MV-4-11 (cell line): ENCODE measurements around the gene SLC12A8.

Experiments used
- DNase-seq: peaks from one replicate; lab custom pipeline; 2025; lab: John Stamatoyannopoulos, UW

The SLC12A8 gene

GRCh38 chr3:125076464-125076863, 136.1 kb downstream of the SLC12A8 start:
- no peak for DNase-seq

DNA sequence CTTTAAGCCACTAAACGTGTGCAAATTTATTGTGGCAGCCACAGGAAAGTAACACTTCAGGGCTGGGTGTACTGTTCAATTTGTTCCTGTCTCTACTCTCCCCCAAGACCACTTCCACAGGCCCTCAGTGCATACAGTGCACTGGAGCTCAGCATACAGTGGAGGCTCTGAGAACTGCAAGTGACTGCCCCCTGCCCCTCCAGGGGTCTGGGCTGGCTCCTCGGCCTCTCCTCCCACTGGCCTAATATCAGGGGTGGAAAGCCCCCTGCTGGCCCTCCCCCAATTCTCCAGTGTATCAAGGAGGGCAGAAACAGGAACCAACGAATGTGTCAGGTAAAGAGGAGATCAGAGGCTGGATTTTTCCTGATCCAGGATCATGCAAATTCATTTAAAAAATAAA, 136.8 kb downstream of the SLC12A8 start:
- DNase-seq = no peak

GRCh38 chr3:125073390-125073905, 139.1 kb downstream of the SLC12A8 start:
- DNase-seq = no peak

DNA sequence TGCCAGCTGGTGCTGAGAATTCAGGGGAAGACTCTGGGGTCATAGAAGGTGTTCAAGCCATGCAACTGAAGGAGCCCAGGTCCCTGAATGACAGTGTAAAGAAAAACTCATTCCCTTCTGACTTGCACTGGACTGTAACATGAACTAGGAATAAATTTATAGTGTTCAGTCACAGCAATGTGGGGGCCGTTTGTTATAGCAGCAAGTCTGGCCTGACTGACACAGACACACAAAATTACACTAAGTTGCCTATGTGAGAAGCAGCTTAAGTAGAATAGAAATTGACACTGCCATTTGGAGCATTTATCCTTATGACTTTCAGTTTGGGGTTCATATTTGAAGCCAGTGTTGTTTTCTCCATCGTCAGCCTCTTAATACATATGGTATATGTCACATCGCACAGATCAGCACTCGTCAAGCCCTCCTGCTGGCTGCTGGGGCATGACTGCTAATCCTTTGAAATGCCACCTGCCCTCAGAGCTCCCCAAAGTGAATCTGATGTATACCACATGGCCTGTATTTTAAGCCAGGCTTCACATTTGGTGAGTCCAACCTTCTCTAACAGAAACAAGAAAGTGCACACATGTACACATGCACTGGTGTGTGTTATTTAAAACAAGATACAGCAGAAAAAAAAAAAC, 139.7 kb downstream of the SLC12A8 start:
- no peak for DNase-seq

GRCh38 chr3:125072301-125072700, 140.2 kb downstream of the SLC12A8 start:
- no peak for DNase-seq

- DNase-seq = no peak
These were observed 142.4 kb downstream of the SLC12A8 start for GRCh38 chr3:125069968-125070745.

- DNase-seq = peak; percentile 62
These were observed 143.1 kb downstream of the SLC12A8 start for GRCh38 chr3:125069452-125069851.

- no peak for DNase-seq
These were observed 144.3 kb downstream of the SLC12A8 start for GRCh38 chr3:125068265-125068664.

DNA sequence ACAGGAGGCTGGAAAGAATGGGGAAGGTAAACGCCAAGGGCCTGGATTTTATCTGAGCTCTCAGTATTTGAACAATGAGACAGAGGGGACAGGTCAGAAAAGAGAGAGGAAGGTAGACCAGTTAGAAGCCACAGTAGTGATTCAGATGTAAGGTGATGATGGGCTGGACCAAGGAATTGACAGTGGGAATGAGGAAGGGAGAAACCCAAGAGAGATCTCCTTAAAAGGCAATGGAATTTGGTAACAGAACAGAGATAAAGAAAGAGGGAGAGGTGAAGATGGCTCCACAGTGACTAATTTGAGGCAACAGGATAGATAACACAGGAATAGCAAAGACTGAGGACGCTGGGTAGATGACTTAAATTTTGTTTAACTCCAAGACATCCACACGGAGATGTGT, 145.3 kb downstream of the SLC12A8 start:
- DNase-seq = no peak

GRCh38 chr3:125062904-125063618, 149.5 kb downstream of the SLC12A8 start:
- DNase-seq = no peak

DNA sequence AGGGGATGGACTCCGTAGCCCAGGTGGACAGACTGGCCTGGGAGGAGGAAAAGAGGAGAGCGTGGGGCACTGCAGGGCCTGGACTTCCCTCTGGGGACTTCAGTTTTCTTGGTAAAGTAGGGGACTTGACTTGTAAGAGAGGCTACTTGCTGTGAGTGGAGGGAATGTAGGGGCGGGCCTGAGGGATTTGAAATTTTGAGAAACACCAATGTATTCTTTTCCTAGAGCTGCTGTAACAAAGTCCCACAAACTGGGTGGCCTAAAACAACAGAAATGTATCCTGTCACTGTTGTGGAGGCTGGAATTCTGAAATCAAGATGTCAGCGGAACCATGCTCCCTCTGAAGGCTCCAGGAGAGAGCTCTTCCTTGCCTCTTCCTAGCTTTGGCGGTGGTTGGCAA, 150.9 kb downstream of the SLC12A8 start:
- DNase-seq = no peak

DNA sequence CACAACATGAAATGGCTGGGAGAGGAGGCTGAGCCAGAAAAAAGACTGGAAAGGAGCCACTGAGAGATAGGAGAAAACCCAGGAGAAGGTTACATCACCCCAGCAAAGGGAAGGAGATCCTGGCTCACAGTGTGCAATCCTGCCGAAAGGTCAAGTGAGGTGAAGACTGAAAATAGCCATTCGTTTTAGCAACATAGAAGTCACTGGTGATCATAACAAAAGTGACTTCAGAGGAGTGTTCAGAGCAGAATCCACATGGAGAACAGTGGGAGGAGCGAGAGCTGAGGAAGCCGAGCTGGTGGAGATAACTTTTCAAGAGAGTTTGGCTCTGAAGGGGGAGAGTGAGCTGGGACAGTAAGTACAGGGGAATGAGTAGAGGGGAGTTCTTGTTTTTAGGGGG, 151.4 kb downstream of the SLC12A8 start:
- no peak for DNase-seq

- DNase-seq = peak; percentile 31
These were observed 152.9 kb downstream of the SLC12A8 start for GRCh38 chr3:125059488-125060245.

GRCh38 chr3:125058959-125059358, 153.6 kb downstream of the SLC12A8 start:
- DNase-seq = no peak

- no peak for DNase-seq
These were observed 154.0 kb downstream of the SLC12A8 start for GRCh38 chr3:125058529-125058928.

- DNase-seq = no peak
These were observed 155.2 kb downstream of the SLC12A8 start for GRCh38 chr3:125057186-125057850.

- peak; percentile 29 for DNase-seq
These were observed 156.4 kb downstream of the SLC12A8 start, which contains the start of gene HEG1 for GRCh38 chr3:125055913-125056745. Gene HEG1 (minus strand): TSS chr3:125055997. CDS start chr3:125055890, 107 bp downstream.

GRCh38 chr3:125055331-125055912, 157.1 kb downstream of the SLC12A8 start:
- DNase-seq = no peak

DNA sequence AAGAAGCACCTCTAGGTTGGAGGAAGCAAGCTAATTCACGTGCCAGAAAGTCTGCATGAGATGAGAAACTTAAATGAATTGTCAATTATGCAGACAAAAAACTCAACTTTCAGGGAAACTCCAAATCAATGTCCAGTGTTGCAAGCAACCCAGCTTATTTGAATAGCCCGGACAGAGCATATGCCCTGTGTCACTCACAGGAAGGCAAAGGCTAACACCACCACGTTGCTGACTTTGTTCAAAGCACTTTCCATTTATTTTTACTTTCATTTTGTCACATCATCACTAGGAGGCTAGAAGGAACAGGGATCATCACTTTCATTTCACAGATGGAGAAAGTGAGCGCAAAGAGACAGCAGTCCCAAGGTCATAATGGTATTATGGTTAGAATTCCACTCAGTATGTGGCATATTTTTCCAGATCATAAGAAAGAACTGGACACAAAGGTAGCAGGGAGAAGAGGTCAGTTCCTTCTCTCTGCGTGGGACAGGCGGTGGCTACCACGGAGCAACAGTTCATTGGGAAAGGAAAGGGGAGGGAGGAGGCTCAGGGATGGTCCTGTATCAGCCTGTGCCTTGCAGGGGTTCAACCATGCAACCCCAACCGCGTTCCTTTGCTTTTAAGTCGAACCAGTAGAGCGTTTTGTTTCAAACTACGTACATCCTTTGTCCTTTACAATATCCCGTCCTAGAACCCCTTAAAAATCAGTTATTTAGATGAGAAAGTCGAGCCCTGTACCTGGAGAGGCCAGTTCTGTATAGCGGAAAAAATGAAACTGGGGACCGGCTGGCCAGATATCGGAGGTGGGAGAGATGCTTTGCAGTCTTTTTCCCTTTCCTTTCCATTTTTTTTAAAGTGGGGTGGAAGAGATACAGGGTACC, 157.9 kb downstream of the SLC12A8 start:
- DNase-seq = peak; percentile 40
